NCI-H524 (cell line): ENCODE data around the gene ADGRE1.
A peak's percentile ranks its signal among the peaks of the same experiment; 100 is the strongest.

Experiments used
- DNase-seq, 2 experiments: peaks; one replicate each; lab custom pipeline; 2025; lab: John Stamatoyannopoulos, UW

Gene ADGRE1

GRCh38 chr19:6955082-6955481 lies 67.7 kb downstream of the ADGRE1 start:
- no peak for DNase-seq

GRCh38 chr19:6956573-6956972 lies 69.2 kb downstream of the ADGRE1 start:
- no peak for DNase-seq

- DNase-seq, result no peak
These were observed 71.4 kb downstream of the ADGRE1 start for GRCh38 chr19:6958791-6959190.

- DNase-seq, result no peak
These were observed 76.0 kb downstream of the ADGRE1 start for GRCh38 chr19:6963244-6963852.

GRCh38 chr19:6963937-6964336 lies 76.6 kb downstream of the ADGRE1 start:
- no peak for DNase-seq

GRCh38 chr19:6967967-6968366 lies 80.6 kb downstream of the ADGRE1 start:
- DNase-seq, result no peak

- no peak for DNase-seq
These were observed 82.1 kb downstream of the ADGRE1 start for GRCh38 chr19:6969490-6969889.

- DNase-seq, result no peak
These were observed 82.6 kb downstream of the ADGRE1 start for GRCh38 chr19:6970021-6970420.

- DNase-seq, result peak in 1 of 2 experiments; percentile 16
These were observed 83.1 kb downstream of the ADGRE1 start for GRCh38 chr19:6970443-6970842.

GRCh38 chr19:6971366-6971765 lies 84.0 kb downstream of the ADGRE1 start:
- no peak for DNase-seq

- DNase-seq, result no peak
These were observed 88.8 kb downstream of the ADGRE1 start for GRCh38 chr19:6976197-6976596.

GRCh38 chr19:6979399-6979798 lies 92.0 kb downstream of the ADGRE1 start:
- DNase-seq, result no peak

- DNase-seq, result no peak
These were observed 96.1 kb downstream of the ADGRE1 start for GRCh38 chr19:6983448-6983847.

GRCh38 chr19:6987850-6988249 lies 100.5 kb downstream of the ADGRE1 start:
- no peak for DNase-seq

GRCh38 chr19:6988257-6988656 lies 100.9 kb downstream of the ADGRE1 start:
- no peak for DNase-seq
